ENCODE results near the gene ACAP3.
"Not testable (repeated sequence)": the region's sequence is repeated elsewhere in the genome, so short reads cannot be mapped to it uniquely, and the experiment has no call there.

The ACAP3 gene

DNA sequence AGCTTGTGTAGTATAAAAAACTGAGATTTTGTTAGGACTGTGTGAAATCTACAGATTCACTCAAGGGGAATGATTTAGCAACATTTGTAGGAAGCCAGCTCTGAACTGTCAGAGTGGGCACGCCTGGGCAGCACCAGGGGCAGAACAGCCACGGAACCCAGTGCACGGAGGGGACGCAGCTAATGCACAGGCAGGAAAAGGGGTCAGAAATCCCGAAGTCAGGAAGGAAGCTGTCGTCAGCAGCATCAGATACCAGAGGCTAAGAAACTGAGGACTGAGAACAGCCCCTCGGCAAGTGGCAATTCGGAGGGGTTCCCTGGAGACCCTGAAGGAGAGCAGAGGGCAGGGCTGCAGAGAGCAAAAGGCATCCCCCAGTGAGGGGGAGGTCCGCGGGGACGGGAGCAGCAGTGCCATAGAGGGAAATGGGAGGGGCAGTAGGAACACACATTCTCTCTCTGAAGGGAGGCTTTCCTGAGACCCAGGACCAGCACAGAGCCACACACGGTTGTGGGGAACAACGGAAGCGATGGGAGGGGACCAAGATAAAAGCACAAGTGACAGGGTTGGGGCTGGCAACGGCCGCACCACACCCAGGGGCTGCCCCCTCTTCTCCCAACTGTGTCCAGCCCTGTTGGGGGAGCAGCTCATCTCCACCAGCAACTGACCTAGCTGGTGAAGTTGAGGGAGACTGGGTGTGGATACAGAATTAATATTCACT, 46.7 kb downstream of the ACAP3 start:
- no peak for DNase-seq

- no peak for DNase-seq
Measured at GRCh38 chr1:1259951-1260600, 47.7 kb downstream of the ACAP3 start.

- DNase-seq = no peak
Measured at GRCh38 chr1:1259540-1259939, 48.2 kb downstream of the ACAP3 start.

DNA sequence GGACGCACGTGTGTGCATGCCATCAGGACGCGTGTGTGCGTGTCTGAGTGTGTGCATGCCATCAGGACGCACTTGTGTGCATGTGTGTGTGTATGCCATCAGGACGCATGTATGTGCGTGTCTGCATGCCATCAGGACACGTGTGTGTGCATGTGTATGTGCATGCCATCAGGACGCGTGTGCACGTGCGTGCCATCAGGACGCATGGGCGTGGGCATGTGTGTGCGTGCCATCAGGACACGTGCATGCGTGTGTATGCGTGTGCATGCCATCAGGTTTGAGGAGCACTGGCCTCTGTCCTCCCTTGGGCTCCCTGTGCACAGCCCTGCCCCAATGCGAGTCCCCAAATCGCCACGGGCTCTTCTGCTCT, 48.6 kb downstream of the ACAP3 start:
- DNase-seq = no peak

- DNase-seq = no peak
Measured at GRCh38 chr1:1256956-1257871, 50.5 kb downstream of the ACAP3 start.

DNA sequence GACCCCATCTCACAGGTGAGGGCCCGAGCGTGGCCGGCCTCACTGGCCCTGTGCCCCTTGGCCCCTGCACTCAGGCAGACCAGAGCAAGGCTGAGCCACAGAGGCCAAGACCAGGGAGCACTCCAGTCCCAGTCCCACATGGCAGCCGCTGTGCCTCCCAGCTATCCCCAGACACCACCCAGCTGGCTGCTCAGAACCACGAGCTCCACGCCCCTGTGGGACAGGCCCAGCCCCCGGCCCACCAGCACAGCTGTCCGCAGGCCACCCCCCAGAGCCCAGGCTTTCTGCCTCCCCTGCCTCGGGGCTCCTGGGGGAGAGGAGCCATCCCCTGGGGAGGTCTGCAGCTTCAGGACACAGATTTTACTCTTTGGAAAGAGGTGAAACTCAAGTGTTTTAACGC, 52.1 kb downstream of the ACAP3 start:
- no peak for DNase-seq

- no peak for DNase-seq
Measured at GRCh38 chr1:1255078-1255477, 52.7 kb downstream of the ACAP3 start.

GRCh38 chr1:1254667-1254998, 53.1 kb downstream of the ACAP3 start:
- no peak for DNase-seq

DNA sequence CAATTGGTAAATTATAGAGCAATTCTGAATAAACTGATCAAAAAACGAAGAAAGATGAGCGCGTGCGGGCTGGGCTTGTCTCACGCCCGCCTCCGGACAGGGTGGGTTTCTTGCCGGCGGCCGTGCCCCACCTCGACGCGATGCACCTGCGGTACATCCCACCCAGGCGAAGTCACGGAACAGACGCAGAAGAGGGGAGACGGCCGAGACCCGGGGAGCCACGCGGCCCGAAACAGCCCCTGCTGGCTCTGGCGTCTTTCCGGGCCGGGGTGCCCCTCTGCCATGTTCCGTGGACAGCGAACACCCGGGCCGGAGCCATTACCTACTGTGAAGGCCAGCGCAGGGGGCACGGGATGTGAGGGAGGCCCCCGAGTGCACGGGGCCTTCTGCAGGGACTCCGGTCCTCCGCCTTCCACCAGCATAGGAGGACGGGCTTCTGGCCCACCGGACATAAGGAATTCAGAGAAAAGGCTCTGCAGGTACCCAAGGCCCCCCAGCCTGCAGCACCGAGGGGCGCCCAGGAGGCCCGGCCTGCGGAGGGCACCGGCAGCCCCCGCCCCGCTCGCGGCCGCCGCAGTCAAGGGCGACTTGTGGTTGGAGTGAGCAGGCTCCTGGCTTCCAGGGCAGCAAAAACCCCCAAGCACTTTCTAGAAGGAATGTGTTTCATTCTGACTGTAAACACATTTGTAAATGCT, 53.6 kb downstream of the ACAP3 start:
- DNase-seq = no peak

- DNase-seq = no peak
Measured at GRCh38 chr1:1253314-1253713, 54.4 kb downstream of the ACAP3 start.

- DNase-seq = no peak
Measured at GRCh38 chr1:1250786-1251284, 56.9 kb downstream of the ACAP3 start.

- not testable (repeated sequence) for DNase-seq
Measured at GRCh38 chr1:1248009-1248913, 59.5 kb downstream of the ACAP3 start.

- no peak for DNase-seq
Measured at GRCh38 chr1:1247341-1247913, 60.3 kb downstream of the ACAP3 start.

DNA sequence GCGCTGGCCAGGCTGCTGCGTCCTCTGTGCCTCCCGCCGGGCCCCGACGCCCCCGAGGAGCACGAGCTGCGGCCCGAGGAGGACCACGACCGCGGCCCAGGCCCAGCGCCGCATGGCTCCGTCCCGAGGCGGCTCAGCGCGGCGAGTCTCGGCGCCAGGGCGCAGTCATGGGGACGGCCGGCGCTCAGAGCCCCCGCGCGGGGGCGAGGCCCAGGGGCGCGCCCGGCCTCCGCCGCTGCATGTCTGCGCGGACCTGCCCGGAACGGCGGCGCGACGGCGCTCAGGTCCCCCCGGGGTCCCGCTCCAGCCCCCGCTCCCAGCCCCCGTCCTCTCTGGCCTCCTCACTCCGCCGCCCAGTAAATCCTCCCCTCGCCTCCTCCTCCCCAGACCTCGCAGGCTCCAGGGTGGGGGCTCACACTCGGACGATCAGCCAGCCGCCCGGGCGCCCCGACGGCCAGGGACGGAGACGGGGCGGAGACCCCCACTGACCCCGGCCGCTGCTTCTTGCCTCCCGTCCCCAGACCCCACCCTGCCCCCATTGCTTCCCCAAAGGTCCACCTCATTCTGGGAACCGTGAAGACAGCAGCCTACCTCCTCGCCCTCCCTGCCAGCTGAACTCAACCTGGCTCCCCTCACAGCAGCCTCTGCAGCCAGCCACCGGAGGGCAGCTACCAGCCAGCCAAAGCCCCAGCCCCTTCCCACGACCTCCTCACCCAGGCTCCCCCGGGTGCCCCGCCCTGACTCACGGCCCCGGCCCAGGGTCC, 61.0 kb downstream of the ACAP3 start, which contains the start of gene C1QTNF12:
Gene C1QTNF12, minus strand, starts transcription at position 146 of the 764 bp plus-strand sequence. Its CDS starts 32 bp downstream, at position 114.
- DNase-seq = no peak

GRCh38 chr1:1245817-1246576, 61.7 kb downstream of the ACAP3 start:
- no peak for DNase-seq

DNA sequence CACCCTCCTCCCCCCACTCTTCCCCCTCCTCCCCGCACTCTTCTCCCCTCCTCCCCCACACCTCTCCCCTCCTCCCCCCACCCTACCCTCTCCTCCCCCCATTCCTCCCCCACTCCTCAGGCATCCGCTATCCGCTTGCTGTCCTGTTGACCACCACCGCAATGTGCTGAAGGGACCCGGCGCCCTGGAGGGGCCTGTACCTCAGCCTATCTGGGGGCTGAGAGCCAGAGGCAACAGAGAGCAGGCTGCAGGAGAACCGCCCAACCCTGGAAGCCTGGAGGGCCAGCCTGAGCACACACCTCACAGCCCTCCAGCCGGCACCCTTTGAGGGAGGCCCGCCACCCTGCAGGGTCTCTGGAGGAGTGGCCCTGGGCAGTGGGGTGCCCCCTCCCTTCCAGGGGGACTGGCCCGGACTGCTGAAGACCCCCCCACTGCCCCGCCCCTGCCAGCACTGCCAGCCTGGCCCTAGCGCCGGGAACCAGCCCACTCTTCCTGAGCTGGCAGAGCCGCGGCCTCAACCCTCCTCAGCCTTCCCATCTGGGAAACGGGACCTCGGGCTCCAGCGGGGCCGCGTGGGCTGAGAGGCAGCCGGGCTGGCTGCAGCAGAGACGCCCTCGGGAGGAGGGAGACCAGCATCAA, 62.4 kb downstream of the ACAP3 start:
- DNase-seq = no peak

- no peak for DNase-seq
Measured at GRCh38 chr1:1244192-1244811, 63.4 kb downstream of the ACAP3 start.

- DNase-seq = no peak
Measured at GRCh38 chr1:1243807-1244191, 63.9 kb downstream of the ACAP3 start.

GRCh38 chr1:1243266-1243660, 64.5 kb downstream of the ACAP3 start:
- DNase-seq = no peak

Measured in NCI-H1092 treated with DMSO at 0.1 percent for 48 hours (cell line).